HT1080 (cell line): ENCODE measurements around the gene GGA3. TPM values are rescaled to one million over a fixed set of nuclear protein-coding genes. Genes with fewer than 3 reads are reported as not detected.

Experiments
- DNase-seq: peaks from one replicate; pipeline ENCODE4 v3.0.0-alpha.2; 2015; ENCODE audit warnings: low read depth
- total RNA-seq: library from RNA; depleted of rRNA; stranded (reverse); fragments of >200 nt; shearing (Covaris generic); gene quantifications from 2 replicates; pipeline ENCODE4 v1.2.3, GENCODE V29; 2014

Gene GGA3
- total RNA-seq, 1 experiment from 2014 or later, result 15.4 TPM

- DNase-seq, result peak; percentile 55
Measured at GRCh38 chr17:75250009-75250471, 11.4 kb downstream of the GGA3 start.

GRCh38 chr17:75249564-75249963 is 11.8 kb downstream of the GGA3 start:
- DNase-seq, result no peak

GRCh38 chr17:75246404-75246803 is 15.0 kb downstream of the GGA3 start:
- DNase-seq, result no peak

- no peak for DNase-seq
Measured at GRCh38 chr17:75245011-75245410, 16.4 kb downstream of the GGA3 start.

- no peak for DNase-seq
Measured at GRCh38 chr17:75244133-75244866, 17.1 kb downstream of the GGA3 start.

- no peak for DNase-seq
Measured at GRCh38 chr17:75242461-75243042, 18.9 kb downstream of the GGA3 start.

GRCh38 chr17:75241996-75242460 is 19.4 kb downstream of the GGA3 start:
- no peak for DNase-seq

GRCh38 chr17:75241502-75241901 is 19.9 kb downstream of the GGA3 start:
- DNase-seq, result no peak

GRCh38 chr17:75241143-75241430 is 20.3 kb downstream of the GGA3 start:
- no peak for DNase-seq

GRCh38 chr17:75240394-75241142 is 20.8 kb downstream of the GGA3 start:
- DNase-seq, result peak; percentile 20

GRCh38 chr17:75239778-75240393 is 21.5 kb downstream of the GGA3 start:
- no peak for DNase-seq

- DNase-seq, result no peak
Measured at GRCh38 chr17:75239214-75239613, 22.2 kb downstream of the GGA3 start.

GRCh38 chr17:75238684-75239191 is 22.7 kb downstream of the GGA3 start:
- peak; percentile 48 for DNase-seq

GRCh38 chr17:75238020-75238580 is 23.3 kb downstream of the GGA3 start:
- DNase-seq, result no peak

GRCh38 chr17:75237100-75238014 is 24.0 kb downstream of the GGA3 start:
- DNase-seq, result no peak

GRCh38 chr17:75232786-75233185 is 28.6 kb downstream of the GGA3 start:
- no peak for DNase-seq

- DNase-seq, result no peak
Measured at GRCh38 chr17:75231741-75232464, 29.5 kb downstream of the GGA3 start.

GRCh38 chr17:75231071-75231470 is 30.3 kb downstream of the GGA3 start:
- no peak for DNase-seq

GRCh38 chr17:75228847-75229246 is 32.6 kb downstream of the GGA3 start:
- no peak for DNase-seq

- no peak for DNase-seq
Measured at GRCh38 chr17:75228305-75228704, 33.1 kb downstream of the GGA3 start.
